ENCODE results near the gene AHCY. TPM values are rescaled to one million over a fixed set of nuclear protein-coding genes. Genes with fewer than 3 reads are reported as not detected.
"Not testable (repeated sequence)": the region's sequence is repeated elsewhere in the genome, so short reads cannot be mapped to it uniquely, and the experiment has no call there.

AHCY gene
- total RNA-seq, 1 experiment from 2014 or later: 273 TPM

GRCh38 chr20:34332262-34332920 lies 29.2 kb upstream of the AHCY start:
- ChIA-PET CTCF (no interaction called here), POLR2A (ENCODE audit: unreplicated experiment) (no interaction called here)
- no TSS peak for BruUV-seq (replicated peaks)

DNA sequence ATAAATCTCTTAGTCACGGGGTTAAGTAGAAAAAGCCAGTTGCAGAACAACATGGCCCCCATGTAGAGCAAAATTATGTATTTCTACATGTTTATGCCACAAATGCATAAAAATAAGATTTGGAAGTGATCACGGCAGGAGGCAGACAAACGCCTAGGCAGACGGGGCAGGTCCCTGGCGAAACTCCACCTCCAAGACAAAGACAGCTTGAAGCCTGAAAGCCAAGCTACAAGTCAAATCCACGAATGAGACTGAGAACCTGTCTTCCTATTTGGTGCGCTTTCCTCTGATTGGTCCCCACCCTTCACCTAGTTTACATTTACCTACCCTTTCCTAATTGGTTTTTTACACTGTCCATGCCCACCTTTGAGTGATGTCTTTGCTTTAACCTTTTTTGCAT lies 28.7 kb upstream of the AHCY start:
- H3K4me1 ChIP-seq (replicated peaks; ENCODE audit: insufficient read depth): peaks cover 32% of the 10 kb centered on the region
- no peaks in the 10 kb centered on the region for H3K9me2 ChIP-seq (ENCODE audit: insufficient read depth)
- H2AFZ ChIP-seq: no peak overlapping the region
- no peak overlapping the region for H3K4me3 ChIP-seq
- no peak for DNase-seq
- no peaks in the 10 kb centered on the region for H3K9me3 ChIP-seq (ENCODE audit: insufficient read depth, low read depth)
- no peaks in the 10 kb centered on the region for H3K36me3 ChIP-seq (ENCODE audit: low read depth)
- no peaks in the 10 kb centered on the region for H4K20me1 ChIP-seq (ENCODE audit: insufficient read depth)
- intact Hi-C loops (cut with micrococcal nuclease; ENCODE audit: unreplicated experiment): no loop called here
- H3K79me2 ChIP-seq (ENCODE audit: low read depth): no peaks in the 10 kb centered on the region
- no TSS peak for BruUV-seq (replicated peaks)
- TF ChIP-seq, protein P1, sequence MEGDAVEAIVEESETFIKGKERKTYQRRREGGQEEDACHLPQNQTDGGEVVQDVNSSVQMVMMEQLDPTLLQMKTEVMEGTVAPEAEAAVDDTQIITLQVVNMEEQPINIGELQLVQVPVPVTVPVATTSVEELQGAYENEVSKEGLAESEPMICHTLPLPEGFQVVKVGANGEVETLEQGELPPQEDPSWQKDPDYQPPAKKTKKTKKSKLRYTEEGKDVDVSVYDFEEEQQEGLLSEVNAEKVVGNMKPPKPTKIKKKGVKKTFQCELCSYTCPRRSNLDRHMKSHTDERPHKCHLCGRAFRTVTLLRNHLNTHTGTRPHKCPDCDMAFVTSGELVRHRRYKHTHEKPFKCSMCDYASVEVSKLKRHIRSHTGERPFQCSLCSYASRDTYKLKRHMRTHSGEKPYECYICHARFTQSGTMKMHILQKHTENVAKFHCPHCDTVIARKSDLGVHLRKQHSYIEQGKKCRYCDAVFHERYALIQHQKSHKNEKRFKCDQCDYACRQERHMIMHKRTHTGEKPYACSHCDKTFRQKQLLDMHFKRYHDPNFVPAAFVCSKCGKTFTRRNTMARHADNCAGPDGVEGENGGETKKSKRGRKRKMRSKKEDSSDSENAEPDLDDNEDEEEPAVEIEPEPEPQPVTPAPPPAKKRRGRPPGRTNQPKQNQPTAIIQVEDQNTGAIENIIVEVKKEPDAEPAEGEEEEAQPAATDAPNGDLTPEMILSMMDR (conservative IDR thresholded peaks at IDR 0.05): no peak
- TF ChIP-seq EZH2 (IDR thresholded peaks at IDR 0.05; ENCODE audit: low read depth): no peak
- H3K4me2 ChIP-seq: no peak overlapping the region
- H3K27ac ChIP-seq: no peak overlapping the region
- CTCF ChIA-PET: no interaction called here
- no peaks in the 10 kb centered on the region for H3K27me3 ChIP-seq (ENCODE audit: insufficient read depth, low read depth)
- POLR2A ChIA-PET (ENCODE audit: unreplicated experiment): no interaction called here
- peaks cover 34% of the 10 kb centered on the region for H3F3A ChIP-seq (ENCODE audit: insufficient read depth, low read depth)

More at GRCh38 chr20:34332262-34332920, 29.2 kb upstream of the AHCY start:
- no peaks in the 10 kb centered on the region for H3K9me2 ChIP-seq (ENCODE audit: insufficient read depth)
- H3K79me2 ChIP-seq (ENCODE audit: low read depth): no peaks in the 10 kb centered on the region
- H3K4me1 ChIP-seq (replicated peaks; ENCODE audit: insufficient read depth): peaks cover 36% of the 10 kb centered on the region
- H4K20me1 ChIP-seq (ENCODE audit: insufficient read depth): no peaks in the 10 kb centered on the region
- no peaks in the 10 kb centered on the region for H3K36me3 ChIP-seq (ENCODE audit: low read depth)
- no peak overlapping the region for H3K4me2 ChIP-seq
- no peak overlapping the region for H3K27ac ChIP-seq
- no peak overlapping the region for H2AFZ ChIP-seq
- no peak for DNase-seq
- no peak for TF ChIP-seq EZH2 (IDR thresholded peaks at IDR 0.05; ENCODE audit: low read depth)
- TF ChIP-seq, protein P1 (conservative IDR thresholded peaks at IDR 0.05): no peak
- no peaks in the 10 kb centered on the region for H3K27me3 ChIP-seq (ENCODE audit: insufficient read depth, low read depth)
- intact Hi-C loops (cut with micrococcal nuclease; ENCODE audit: unreplicated experiment): no loop called here
- peaks cover 39% of the 10 kb centered on the region for H3F3A ChIP-seq (ENCODE audit: insufficient read depth, low read depth)
- no peak overlapping the region for H3K4me3 ChIP-seq
- no peaks in the 10 kb centered on the region for H3K9me3 ChIP-seq (ENCODE audit: insufficient read depth, low read depth)

GRCh38 chr20:34330861-34331544 lies 27.8 kb upstream of the AHCY start:
- H4K20me1 ChIP-seq (ENCODE audit: insufficient read depth); intact Hi-C loops (cut with micrococcal nuclease; ENCODE audit: unreplicated experiment); DNase-seq; H3K36me3 ChIP-seq (ENCODE audit: low read depth); H2AFZ ChIP-seq; CTCF ChIA-PET; H3K4me3 ChIP-seq; H3K4me2 ChIP-seq; H3K9me3 ChIP-seq (ENCODE audit: insufficient read depth, low read depth); H3K27me3 ChIP-seq (ENCODE audit: insufficient read depth, low read depth); H3K79me2 ChIP-seq (ENCODE audit: low read depth); BruUV-seq (replicated peaks); POLR2A ChIA-PET (ENCODE audit: unreplicated experiment); H3K27ac ChIP-seq; H3K9me2 ChIP-seq (ENCODE audit: insufficient read depth): not testable (repeated sequence)
- Histone ChIP-seq H3K4me1 (replicated peaks; ENCODE audit: insufficient read depth) (peaks cover 24% of the 10 kb centered on the region), H3F3A (ENCODE audit: insufficient read depth, low read depth) (peaks cover 25% of the 10 kb centered on the region)
